GM21786 (cell line): Measurements from ENCODE around the gene DOK5.

Source experiments
- ATAC-seq: cut with Tn5 transposase; IDR thresholded peaks from one replicate; pipeline ENCODE4 v1.9.1; 2021; ENCODE audit not compliant: unreplicated experiment

Gene DOK5

GRCh38 chr20:54642864-54643667 lies 167.7 kb downstream of the DOK5 start:
- no peak for ATAC-seq

GRCh38 chr20:54643761-54644160 lies 168.4 kb downstream of the DOK5 start:
- no peak for ATAC-seq

GRCh38 chr20:54645445-54646155 lies 170.2 kb downstream of the DOK5 start:
- no peak for ATAC-seq

- ATAC-seq: no peak
Measured at GRCh38 chr20:54646156-54646517, 170.7 kb downstream of the DOK5 start.

- no peak for ATAC-seq
Measured at GRCh38 chr20:54648421-54649142, 173.2 kb downstream of the DOK5 start.

- no peak for ATAC-seq
Measured at GRCh38 chr20:54649511-54649962, 174.1 kb downstream of the DOK5 start.

GRCh38 chr20:54650052-54650719 lies 174.8 kb downstream of the DOK5 start:
- no peak for ATAC-seq

- no peak for ATAC-seq
Measured at GRCh38 chr20:54651252-54651651, 175.9 kb downstream of the DOK5 start.

GRCh38 chr20:54654450-54654849 lies 179.1 kb downstream of the DOK5 start:
- ATAC-seq: no peak

GRCh38 chr20:54657268-54657826 lies 182.0 kb downstream of the DOK5 start:
- no peak for ATAC-seq

GRCh38 chr20:54658525-54658924 lies 183.1 kb downstream of the DOK5 start:
- no peak for ATAC-seq

- ATAC-seq: no peak
Measured at GRCh38 chr20:54661265-54661664, 185.9 kb downstream of the DOK5 start.

GRCh38 chr20:54661880-54662465 lies 186.6 kb downstream of the DOK5 start:
- ATAC-seq: no peak

GRCh38 chr20:54665812-54666211 lies 190.4 kb downstream of the DOK5 start:
- ATAC-seq: no peak

- ATAC-seq: peak; percentile 64
Measured at GRCh38 chr20:54668271-54669039, 193.1 kb downstream of the DOK5 start.

- no peak for ATAC-seq
Measured at GRCh38 chr20:54669040-54669363, 193.6 kb downstream of the DOK5 start.

- ATAC-seq: no peak
Measured at GRCh38 chr20:54678253-54678652, 202.9 kb downstream of the DOK5 start.

GRCh38 chr20:54680439-54680838 lies 205.0 kb downstream of the DOK5 start:
- ATAC-seq: no peak

GRCh38 chr20:54680872-54681619 lies 205.7 kb downstream of the DOK5 start:
- no peak for ATAC-seq
